Hepatocyte (in vitro differentiated cells): ENCODE measurements around the gene DIS3L2. TPM values are rescaled to one million over a fixed set of nuclear protein-coding genes. Genes with fewer than 3 reads are reported as not detected.
A peak's percentile ranks its signal among the peaks of the same experiment; 100 is the strongest.

ENCODE experiments used
- DNase-seq: peaks from one replicate; pipeline ENCODE4 v3.0.0-alpha.2; 2016; ENCODE audit warnings: low spot score
- H2AFZ ChIP-seq: fragments of 200-600 bp; sonication (generic); 2 replicates; pipeline ENCODE4 v1.6.0; 2016; ENCODE audit warnings: antibody characterized with exemption, mild to moderate bottlenecking
- H3K27ac ChIP-seq: fragments of 200-600 bp; sonication (generic); 2 replicates; pipeline ENCODE4 v1.5.1; 2016; ENCODE audit warnings: mild to moderate bottlenecking
- H3K27me3 ChIP-seq: fragments of 200-600 bp; sonication (generic); 2 replicates; pipeline ENCODE4 v1.6.1; 2016
- H3K36me3 ChIP-seq: fragments of 200-600 bp; sonication (generic); replicated peaks from 2 replicates; pipeline ENCODE4 v1.5.1; 2016; ENCODE audit warnings: low read depth; ENCODE audit not compliant: insufficient read depth
- H3K4me1 ChIP-seq: fragments of 200-600 bp; sonication (generic); 2 replicates; pipeline ENCODE4 v1.5.1; 2016; ENCODE audit warnings: mild to moderate bottlenecking, moderate library complexity; ENCODE audit not compliant: insufficient read depth
- H3K4me2 ChIP-seq: fragments of 200-600 bp; sonication (generic); 2 replicates; pipeline ENCODE4 v1.6.0; 2016
- H3K4me3 ChIP-seq: fragments of 200-600 bp; sonication (generic); 2 replicates; pipeline ENCODE4 v1.5.1; 2016; ENCODE audit warnings: mild to moderate bottlenecking
- H3K79me2 ChIP-seq: fragments of 200-600 bp; sonication (generic); 2 replicates; pipeline ENCODE4 v1.6.0; 2017; ENCODE audit warnings: mild to moderate bottlenecking
- H3K9me2 ChIP-seq: fragments of 200-600 bp; sonication (generic); replicated peaks from 2 replicates; pipeline ENCODE4 v1.6.0; 2017; ENCODE audit warnings: mild to moderate bottlenecking; ENCODE audit not compliant: insufficient read depth
- H3K9me3 ChIP-seq: fragments of 200-600 bp; sonication (generic); 2 replicates; pipeline ENCODE4 v1.5.1; 2016; ENCODE audit warnings: low read depth, mild to moderate bottlenecking
- H4K20me1 ChIP-seq: fragments of 200-600 bp; sonication (generic); 2 replicates; pipeline ENCODE4 v1.6.0; 2016; ENCODE audit warnings: mild to moderate bottlenecking; ENCODE audit not compliant: insufficient read depth, poor library complexity, severe bottlenecking
- EZH2 ChIP-seq: fragments of 200-600 bp; sonication (generic); IDR thresholded peaks from 2 replicates; pipeline ENCODE4 v1.6.1; 2016; ENCODE audit warnings: antibody characterized with exemption, mild to moderate bottlenecking, borderline replicate concordance
- EZH2phosphoT487 ChIP-seq: fragments of 200-600 bp; sonication (generic); IDR thresholded peaks from one replicate; pipeline ENCODE4 v1.6.1; 2018; ENCODE audit warnings: antibody characterized with exemption, mild to moderate bottlenecking, low read depth, moderate library complexity; ENCODE audit not compliant: unreplicated experiment, severe bottlenecking
- WGBS: methylation state at CpG from one replicate; pipeline ENCODE4 v1.1.6; 2016; ENCODE audit warnings: low lambda C conversion rate; ENCODE audit errors: missing lambda C conversion rate; 5-methylcytosine and 5-hydroxymethylcytosine counted together
- polyA plus RNA-seq: library from polyadenylated mRNA; unstranded; fragments of >200 nt; fragmentation: Nextera tagmentation; extraction: Ambion mirVana; gene quantifications from 2 replicates; pipeline ENCODE4 v1.2.1, GENCODE V29; 2016
- total RNA-seq: library from RNA; depleted of rRNA; stranded (reverse); fragments of >200 nt; gene quantifications from 2 replicates; pipeline ENCODE4 v1.2.3, GENCODE V29; 2014
- TF ChIP-seq, protein P1 (sequence below): fragments of 200-600 bp; sonication (generic); IDR thresholded peaks from 2 replicates; pipeline ENCODE4 v1.5.1; 2016; ENCODE audit warnings: antibody characterized with exemption, mild to moderate bottlenecking; ENCODE audit not compliant: poor library complexity

Gene DIS3L2
- total and polyA plus RNA-seq, 2 experiments from 2014 or later = 19.5 to 20.0 TPM

DNA sequence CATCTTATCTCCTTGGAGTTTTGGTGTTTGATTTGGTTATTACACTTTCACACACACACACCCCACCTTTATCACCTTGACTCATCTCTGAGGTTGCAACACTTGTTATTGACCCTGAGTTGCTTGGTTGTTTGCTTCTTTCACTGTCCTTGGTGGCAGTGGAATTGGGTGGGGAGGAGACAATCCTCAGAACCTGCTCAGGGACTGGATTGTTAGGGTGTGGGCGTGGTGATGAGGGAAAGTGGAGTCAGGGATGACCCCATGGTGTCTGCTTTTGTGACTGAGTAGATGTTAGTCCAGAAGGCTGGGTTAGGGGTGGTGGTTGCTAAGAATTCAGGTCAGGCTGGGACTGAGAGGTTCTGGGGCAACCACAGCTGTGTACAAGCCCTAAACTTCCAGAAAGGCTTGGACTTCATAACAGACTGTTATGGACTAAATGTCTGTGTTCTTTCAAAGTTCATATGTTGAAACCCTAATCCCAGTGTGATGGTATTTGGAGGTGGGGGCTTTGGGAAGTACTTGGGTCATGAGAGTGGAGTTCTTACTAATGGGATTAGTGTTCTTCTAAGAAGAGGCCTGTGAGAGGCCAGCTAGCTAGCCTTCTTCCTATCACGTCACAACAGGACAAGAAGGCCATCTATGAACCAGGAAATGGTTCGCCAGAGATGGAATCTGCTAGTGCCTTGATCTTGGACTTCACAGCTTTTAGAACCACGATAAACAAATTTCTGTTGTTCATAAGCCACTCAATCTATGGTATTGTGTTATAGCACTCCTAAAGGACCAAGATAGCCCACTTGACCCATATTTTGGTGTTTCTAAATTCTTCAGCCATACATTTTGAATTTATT is 3.4 kb upstream of the DIS3L2 start:
- H3K9me3 ChIP-seq = no peaks in the 10 kb centered on the region
- peak overlapping the region; percentile 19 for H3K27ac ChIP-seq
- H3K4me2 ChIP-seq = no peak overlapping the region
- no peaks in the 10 kb centered on the region for H3K27me3 ChIP-seq
- peaks cover 13% of the 10 kb centered on the region for H3K79me2 ChIP-seq
- H3K4me1 ChIP-seq = peaks cover 5% of the 10 kb centered on the region
- no peaks in the 10 kb centered on the region for H3K36me3 ChIP-seq
- no peak overlapping the region for H2AFZ ChIP-seq
- H4K20me1 ChIP-seq = no peaks in the 10 kb centered on the region
- DNase-seq = no peak
- H3K9me2 ChIP-seq = no peaks in the 10 kb centered on the region
- WGBS = 79% methylated on average over 4 of the region's 4 CpGs
- TF ChIP-seq, protein P1, sequence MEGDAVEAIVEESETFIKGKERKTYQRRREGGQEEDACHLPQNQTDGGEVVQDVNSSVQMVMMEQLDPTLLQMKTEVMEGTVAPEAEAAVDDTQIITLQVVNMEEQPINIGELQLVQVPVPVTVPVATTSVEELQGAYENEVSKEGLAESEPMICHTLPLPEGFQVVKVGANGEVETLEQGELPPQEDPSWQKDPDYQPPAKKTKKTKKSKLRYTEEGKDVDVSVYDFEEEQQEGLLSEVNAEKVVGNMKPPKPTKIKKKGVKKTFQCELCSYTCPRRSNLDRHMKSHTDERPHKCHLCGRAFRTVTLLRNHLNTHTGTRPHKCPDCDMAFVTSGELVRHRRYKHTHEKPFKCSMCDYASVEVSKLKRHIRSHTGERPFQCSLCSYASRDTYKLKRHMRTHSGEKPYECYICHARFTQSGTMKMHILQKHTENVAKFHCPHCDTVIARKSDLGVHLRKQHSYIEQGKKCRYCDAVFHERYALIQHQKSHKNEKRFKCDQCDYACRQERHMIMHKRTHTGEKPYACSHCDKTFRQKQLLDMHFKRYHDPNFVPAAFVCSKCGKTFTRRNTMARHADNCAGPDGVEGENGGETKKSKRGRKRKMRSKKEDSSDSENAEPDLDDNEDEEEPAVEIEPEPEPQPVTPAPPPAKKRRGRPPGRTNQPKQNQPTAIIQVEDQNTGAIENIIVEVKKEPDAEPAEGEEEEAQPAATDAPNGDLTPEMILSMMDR = no peak
- TF ChIP-seq EZH2phosphoT487 = no peak
- TF ChIP-seq EZH2 = no peak
- no peak overlapping the region for H3K4me3 ChIP-seq

DNA sequence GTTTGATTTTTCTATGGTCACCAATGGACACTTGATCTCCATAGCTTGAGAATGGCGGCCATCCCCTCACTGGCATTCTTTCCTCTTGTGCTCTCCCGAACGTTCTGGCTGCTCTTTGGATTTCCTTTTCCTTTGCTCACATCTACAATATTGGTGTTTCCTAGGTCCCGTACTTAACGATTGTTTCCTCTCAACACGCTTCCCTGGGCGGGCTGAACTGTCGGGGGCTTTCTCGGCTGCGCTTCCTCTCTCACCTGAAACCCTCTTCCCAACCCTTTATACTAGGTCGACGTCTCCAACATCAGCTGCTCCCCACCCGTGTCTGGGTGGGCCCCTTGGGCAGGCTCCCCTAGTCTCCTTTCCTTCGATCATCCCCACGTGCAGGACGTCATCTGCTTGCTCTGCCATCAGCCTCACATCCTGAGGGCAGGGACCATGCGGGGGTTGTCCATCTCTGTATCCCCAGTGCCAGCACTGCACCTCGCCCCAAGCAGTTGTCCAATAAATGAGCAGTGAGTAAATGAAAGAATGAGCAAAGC is 634 bp upstream of the DIS3L2 start:
- peaks cover 39% of the 10 kb centered on the region for H3K79me2 ChIP-seq
- TF ChIP-seq EZH2 = no peak
- peak overlapping the region; percentile 95 for H3K27ac ChIP-seq
- no peaks in the 10 kb centered on the region for H3K36me3 ChIP-seq
- H3K9me2 ChIP-seq = no peaks in the 10 kb centered on the region
- H2AFZ ChIP-seq = peak overlapping the region; percentile 98
- WGBS = 77% methylated on average over 18 of the region's 18 CpGs
- H3K4me3 ChIP-seq = peak overlapping the region; percentile 86
- peak overlapping the region; percentile 88 for H3K4me2 ChIP-seq
- H4K20me1 ChIP-seq = no peaks in the 10 kb centered on the region
- no peaks in the 10 kb centered on the region for H3K27me3 ChIP-seq
- no peak for DNase-seq
- no peaks in the 10 kb centered on the region for H3K9me3 ChIP-seq
- peaks cover 5% of the 10 kb centered on the region for H3K4me1 ChIP-seq

DNA sequence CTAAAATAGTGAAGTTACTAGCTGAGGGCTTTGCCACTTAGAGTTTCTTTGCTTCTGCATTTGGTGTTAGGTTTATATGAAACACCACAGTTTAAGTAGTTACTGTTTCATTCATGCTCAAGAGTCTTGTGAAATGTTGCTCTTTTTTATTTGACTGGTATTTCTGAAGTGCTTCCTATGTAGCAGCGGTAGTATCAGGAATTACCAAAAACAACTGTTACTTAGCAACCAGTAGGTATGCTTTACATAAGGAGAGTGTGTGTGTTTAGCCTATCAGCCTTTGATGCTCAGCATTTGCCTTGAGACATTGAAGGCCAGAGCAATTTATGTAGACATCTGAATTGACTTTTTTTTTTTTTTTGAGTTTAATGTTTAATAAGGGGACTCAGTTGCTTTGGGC is 3.6 kb downstream of the DIS3L2 start:
- peaks cover 3% of the 10 kb centered on the region for H3K9me3 ChIP-seq
- no peaks in the 10 kb centered on the region for H4K20me1 ChIP-seq
- 58% methylated on average over 1 of the region's 1 CpG for WGBS
- H3K4me2 ChIP-seq = no peak overlapping the region
- no peak overlapping the region for H3K4me3 ChIP-seq
- peaks cover 75% of the 10 kb centered on the region for H3K79me2 ChIP-seq
- no peak overlapping the region for H3K27ac ChIP-seq
- TF ChIP-seq EZH2 = no peak
- TF ChIP-seq EZH2phosphoT487 = no peak
- TF ChIP-seq, protein P1 = no peak
- no peaks in the 10 kb centered on the region for H3K27me3 ChIP-seq
- peaks cover 5% of the 10 kb centered on the region for H3K4me1 ChIP-seq
- no peak for DNase-seq
- H3K36me3 ChIP-seq = no peaks in the 10 kb centered on the region
- no peak overlapping the region for H2AFZ ChIP-seq
- H3K9me2 ChIP-seq = no peaks in the 10 kb centered on the region

DNA sequence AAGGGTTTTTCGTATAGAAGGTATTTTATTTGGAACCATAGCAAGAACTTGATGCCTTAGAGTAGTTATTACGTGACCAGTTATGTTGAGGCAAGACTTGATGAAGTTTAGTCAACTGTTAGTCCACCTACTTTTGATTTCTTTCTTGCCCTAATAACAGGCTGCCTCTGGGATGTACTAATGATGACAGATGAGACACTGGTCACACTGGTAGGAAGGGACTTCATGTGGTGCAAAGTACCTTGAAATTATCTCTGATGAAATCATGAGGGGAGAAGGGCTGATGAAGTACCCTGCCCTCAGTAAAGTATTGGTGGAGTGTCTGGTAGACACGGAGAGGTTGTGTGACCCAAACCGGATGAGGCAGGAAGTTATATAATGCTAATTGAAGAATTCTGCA is 5.4 kb downstream of the DIS3L2 start:
- H3K4me2 ChIP-seq = no peak overlapping the region
- no peak overlapping the region for H3K4me3 ChIP-seq
- H3K27ac ChIP-seq = no peak overlapping the region
- no peaks in the 10 kb centered on the region for H4K20me1 ChIP-seq
- 95% methylated on average over 4 of the region's 4 CpGs for WGBS
- H3K9me2 ChIP-seq = no peaks in the 10 kb centered on the region
- DNase-seq = no peak
- H3K79me2 ChIP-seq = peaks cover 85% of the 10 kb centered on the region
- no peak overlapping the region for H2AFZ ChIP-seq
- no peaks in the 10 kb centered on the region for H3K4me1 ChIP-seq
- TF ChIP-seq, protein P1 = no peak
- TF ChIP-seq EZH2 (no peak), EZH2phosphoT487 (no peak)
- no peaks in the 10 kb centered on the region for H3K27me3 ChIP-seq
- H3K36me3 ChIP-seq = no peaks in the 10 kb centered on the region
- H3K9me3 ChIP-seq = peaks cover 3% of the 10 kb centered on the region
